ENCODE data around the gene PAK6.

- TF ChIP-seq CTCF (conservative IDR thresholded peaks at IDR 0.05; ENCODE audit: low read depth, low read length) (no peak), EZH2 (IDR thresholded peaks at IDR 0.05; ENCODE audit: low read length, unreplicated experiment) (no peak), EZH2phosphoT487 (IDR thresholded peaks at IDR 0.05; ENCODE audit: borderline replicate concordance, low read length) (no peak)
Measured at GRCh38 chr15:40197434-40197833, 41.4 kb upstream of the PAK6 start.
